H1 (cell line): ENCODE results near the gene NOL4L. TPM values are rescaled to one million over a fixed set of nuclear protein-coding genes. Genes with fewer than 3 reads are reported as not detected.

ENCODE experiments used
- CTCF ChIA-PET: fragments of 300-600 bp; sonication (Branson Sonifier 250); formaldehyde crosslinking; loops from one replicate; lab custom pipeline; 2021; ENCODE audit not compliant: partially characterized antibody; lab: Charles Lee
- POLR2A ChIA-PET: fragments of 300-600 bp; sonication (Branson Sonifier 250); formaldehyde crosslinking; loops from one replicate; lab custom pipeline; 2021; ENCODE audit warnings: inconsistent platforms; ENCODE audit not compliant: partially characterized antibody; lab: Charles Lee
- DNase-seq, 2 experiments: peaks; one replicate each; pipeline versions ENCODE4 v3.0.0 to v3.0.0-alpha.2; 2010 to 2022; ENCODE audit warnings: low spot score in 2 of 2, low read depth in 1 of 2, mixed read lengths in 1 of 2
- FAIRE-seq: peaks from 2 replicates; lab custom pipeline; 2011; peaks lifted over from hg19 to GRCh38; lab: Jason Lieb, UNC
- H2AFZ ChIP-seq: 2 replicates; pipeline ENCODE4 v1.8.1; 2012; ENCODE audit warnings: low read length, inconsistent platforms
- H2AK5ac ChIP-seq: 2 replicates; pipeline ENCODE4 v1.6.1; 2013; ENCODE audit warnings: low read depth, low read length
- H2BK120ac ChIP-seq: replicated peaks from 2 replicates; pipeline ENCODE3; 2013; ENCODE audit warnings: low read depth, low read length, inconsistent platforms
- H2BK12ac ChIP-seq: 2 replicates; pipeline ENCODE4 v1.6.1; 2013; ENCODE audit warnings: low read depth, low read length
- H2BK15ac ChIP-seq: 2 replicates; pipeline ENCODE4 v1.6.1; 2013; ENCODE audit warnings: low read length
- H2BK20ac ChIP-seq: 2 replicates; pipeline ENCODE4 v1.6.1; 2013; ENCODE audit warnings: low read length
- H2BK5ac ChIP-seq: 2 replicates; pipeline ENCODE4 v1.6.1; 2013; ENCODE audit warnings: low read depth, low read length
- H3K14ac ChIP-seq: 2 replicates; pipeline ENCODE4 v1.6.1; 2013; ENCODE audit warnings: inconsistent platforms; ENCODE audit not compliant: insufficient read length
- H3K18ac ChIP-seq: 2 replicates; pipeline ENCODE4 v1.6.1; 2013; ENCODE audit warnings: low read length; ENCODE audit errors: extremely low read depth
- H3K23ac ChIP-seq: 2 replicates; pipeline ENCODE4 v1.6.1; 2013; ENCODE audit warnings: inconsistent platforms; ENCODE audit not compliant: insufficient read length
- H3K23me2 ChIP-seq: 2 replicates; pipeline ENCODE4 v1.6.1; 2013; ENCODE audit warnings: low read depth, low read length
- H3K27ac ChIP-seq: 2 replicates; pipeline ENCODE4 v1.6.1; 2011; ENCODE audit warnings: low read depth, low read length, inconsistent platforms
- H3K27me3 ChIP-seq, 4 experiments: replicated peaks in 1 of 4; 1 replicate in 1 of 4; 2 replicates in 3 of 4; pipeline versions ENCODE4 v1.6.1 to v1.8.1; 2011 to 2013; ENCODE audit warnings: low read length in 3 of 4, mild to moderate bottlenecking in 3 of 4, inconsistent platforms in 2 of 4, mixed read lengths in 2 of 4, moderate library complexity in 1 of 4; ENCODE audit not compliant: control insufficient read depth in 3 of 4, insufficient read depth in 3 of 4; ENCODE audit errors: extremely low read depth in 1 of 4
- H3K36me3 ChIP-seq, 4 experiments: 2 replicates each; pipeline versions ENCODE4 v1.6.1 to v1.8.1; 2011 to 2013; ENCODE audit warnings: mild to moderate bottlenecking in 4 of 4, low read length in 3 of 4, moderate library complexity in 2 of 4, control low read depth in 1 of 4, inconsistent platforms in 1 of 4; ENCODE audit not compliant: insufficient read depth in 4 of 4, control insufficient read depth in 2 of 4
- H3K4ac ChIP-seq: replicated peaks from 2 replicates; pipeline ENCODE3; 2013; ENCODE audit warnings: low read length, low read depth, mixed read lengths, inconsistent platforms; ENCODE audit not compliant: insufficient read length
- H3K4me1 ChIP-seq, 4 experiments: replicated peaks in 1 of 4; 1 replicate in 1 of 4; 2 replicates in 3 of 4; pipeline versions ENCODE4 v1.6.1 to v1.8.1; 2011 to 2013; ENCODE audit warnings: low read length in 3 of 4, inconsistent platforms in 2 of 4, mixed read lengths in 1 of 4; ENCODE audit not compliant: insufficient read depth in 4 of 4, control insufficient read depth in 3 of 4
- H3K4me2 ChIP-seq, 2 experiments: 2 replicates each; pipeline versions ENCODE4 v1.6.1 to v1.8.1; 2011 to 2013; ENCODE audit warnings: low read depth in 2 of 2, low read length in 2 of 2, control low read depth in 1 of 2, inconsistent platforms in 1 of 2, mild to moderate bottlenecking in 1 of 2; ENCODE audit not compliant: insufficient read depth in 1 of 2
- H3K4me3 ChIP-seq, 4 experiments: fragments of 200-600, 300-600 bp in 1 of 4; sonication (generic), shearing (Covaris generic), sonication (Bioruptor Twin) in 1 of 4; 2 replicates each; pipeline versions ENCODE4 v1.5.1 to v1.8.1; 2011 to 2016; ENCODE audit warnings: low read length in 4 of 4, low read depth in 3 of 4, control low read depth in 2 of 4, inconsistent platforms in 2 of 4, mild to moderate bottlenecking in 2 of 4, mixed read lengths in 1 of 4, moderate library complexity in 1 of 4; ENCODE audit not compliant: insufficient read depth in 2 of 4; ENCODE audit errors: extremely low read depth in 1 of 4
- H3K56ac ChIP-seq: replicated peaks from 2 replicates; pipeline ENCODE3; 2013; ENCODE audit warnings: low read depth, mild to moderate bottlenecking, mixed read lengths, low read length, inconsistent platforms; ENCODE audit not compliant: insufficient read length
- H3K79me1 ChIP-seq: 2 replicates; pipeline ENCODE4 v1.6.1; 2013; ENCODE audit warnings: low read depth, low read length, control low read depth
- H3K79me2 ChIP-seq, 2 experiments: 2 replicates each; pipeline versions ENCODE4 v1.6.1 to v1.8.1; 2012 to 2013; ENCODE audit warnings: low read length in 2 of 2, mild to moderate bottlenecking in 2 of 2, inconsistent platforms in 1 of 2; ENCODE audit not compliant: insufficient read depth in 2 of 2, control insufficient read depth in 1 of 2
- H3K9ac ChIP-seq, 4 experiments: replicated peaks in 1 of 4; 1 replicate in 1 of 4; 2 replicates in 3 of 4; pipeline versions ENCODE4 v1.6.1 to v1.8.1; 2011 to 2013; ENCODE audit warnings: low read depth in 3 of 4, low read length in 3 of 4, control low read depth in 2 of 4, mild to moderate bottlenecking in 2 of 4, moderate library complexity in 2 of 4, inconsistent platforms in 1 of 4; ENCODE audit errors: extremely low read depth in 1 of 4
- H3K9me3 ChIP-seq, 2 experiments: 2 replicates each; pipeline versions ENCODE4 v1.6.1 to v1.8.1; 2012 to 2013; ENCODE audit warnings: mild to moderate bottlenecking in 2 of 2, moderate library complexity in 2 of 2, control low read depth in 1 of 2, inconsistent platforms in 1 of 2, low read depth in 1 of 2, low read length in 1 of 2, mixed read lengths in 1 of 2; ENCODE audit not compliant: insufficient read depth in 2 of 2
- H4K20me1 ChIP-seq, 2 experiments: replicated peaks in 1 of 2; 2 replicates each; pipeline versions ENCODE3 to v1.8.1; 2011 to 2013; ENCODE audit warnings: inconsistent platforms in 2 of 2, low read length in 2 of 2, mild to moderate bottlenecking in 1 of 2; ENCODE audit not compliant: insufficient read depth in 2 of 2, control insufficient read depth in 1 of 2
- H4K5ac ChIP-seq: 2 replicates; pipeline ENCODE4 v1.6.1; 2013; ENCODE audit warnings: low read length, low read depth, mixed read lengths, inconsistent platforms; ENCODE audit not compliant: insufficient read length
- H4K8ac ChIP-seq: 2 replicates; pipeline ENCODE4 v1.8.0; 2013; ENCODE audit warnings: mild to moderate bottlenecking, moderate library complexity, low read length, inconsistent platforms; ENCODE audit not compliant: insufficient read depth; ENCODE audit errors: extremely low read depth
- H4K91ac ChIP-seq: replicated peaks from 2 replicates; pipeline ENCODE3; 2013; ENCODE audit warnings: low read length, mixed read lengths, inconsistent platforms; ENCODE audit not compliant: insufficient read length
- JUN ChIP-seq: IDR thresholded peaks from 2 replicates; pipeline ENCODE4 v1.6.1; 2011; ENCODE audit warnings: low read depth, mild to moderate bottlenecking, improper control_type of control experiment, low read length
- SP1 ChIP-seq: IDR thresholded peaks from 2 replicates; pipeline ENCODE4 v1.6.1; 2011; ENCODE audit warnings: low read depth, low read length
- WGBS, 2 experiments: shearing (Covaris generic) in 1 of 2; methylation state at CpG; one replicate each; pipeline versions ENCODE4 v1.1.6 to v1.1.7; 2013 to 2015; ENCODE audit warnings: low lambda C conversion rate in 2 of 2, mixed read lengths in 2 of 2, inconsistent platforms in 1 of 2, low coverage in 1 of 2, missing lambda C conversion rate in 1 of 2; ENCODE audit not compliant: insufficient replicate concordance in 2 of 2, insufficient coverage in 1 of 2, insufficient read length in 1 of 2; ENCODE audit errors: extremely low coverage in 1 of 2, missing lambda C conversion rate in 1 of 2; 5-methylcytosine and 5-hydroxymethylcytosine counted together
- polyA plus RNA-seq, 7 experiments: library from polyadenylated mRNA; depleted of rRNA in 3 of 7; stranded (reverse) in 5 of 7; unstranded in 2 of 7; fragments of >200 nt in 5 of 7; fragments of 200-250 nt in 2 of 7; gene quantifications; 1 replicate in 5 of 7; 2 replicates in 1 of 7; 4 replicates in 1 of 7; pipeline versions ENCODE4 v1.2.1 to v1.2.3, GENCODE V29; 2011 to 2013; ENCODE audit warnings: missing spikeins in 2 of 7, mixed read lengths in 2 of 7
- total RNA-seq: library from RNA; stranded (reverse); fragmentation: NEBNext Ultra II Directional; extraction: Animal tissue kit (Norgen Biotek cat#: 25700); gene quantifications from 2 replicates; pipeline ENCODE4 v1.2.1, GENCODE V29; 2021

NOL4L gene
- total and polyA plus RNA-seq, 2 of the 8 experiments (the other 6 are each of a cell fraction or from before 2014, with no cell fraction given): 15.3 to 23.7 TPM

GRCh38 chr20:32510120-32510600 is 75.0 kb downstream of the NOL4L start:
- H2BK120ac ChIP-seq: no peak overlapping the region
- H4K20me1 ChIP-seq: no peaks in the 10 kb centered on the region
- DNase-seq: no peak
- H2BK20ac ChIP-seq: peak overlapping the region; percentile 44; the same call in 1 of the 2 replicates
- H2AFZ ChIP-seq: no peak overlapping the region
- no peaks in the 10 kb centered on the region for H3K79me2 ChIP-seq
- no peak overlapping the region for H3K4me2 ChIP-seq
- WGBS, 2 experiments: 94% methylated on average over 13 of the region's 15 CpGs; no CpG with 5 or more reads in 1 of the 2 experiments
- no peak overlapping the region for H3K56ac ChIP-seq
- no peak overlapping the region for H4K91ac ChIP-seq
- no peak overlapping the region for H4K5ac ChIP-seq
- no peaks in the 10 kb centered on the region; the same call in 1 of the 2 replicates for H3K79me1 ChIP-seq
- ChIA-PET CTCF (interaction anchor here (1.3 to 2.1 kb wide), 4 partner anchors 8 to 142 kb away, joined by 4 to 9 read pairs (median 6); no protein-coding TSS in a partner anchor), POLR2A (no interaction called here)
- H2BK12ac ChIP-seq: peak overlapping the region; percentile 35; the same call in 1 of the 2 replicates
- H3K14ac ChIP-seq: no peak overlapping the region
- no peak overlapping the region for H3K18ac ChIP-seq
- H3K36me3 ChIP-seq: no peaks in the 10 kb centered on the region; a peak in 1 of 8 replicates
- no peak overlapping the region for H2AK5ac ChIP-seq
- H4K8ac ChIP-seq: no peak overlapping the region
- H3K9me3 ChIP-seq: no peaks in the 10 kb centered on the region
- no peak overlapping the region for H3K27ac ChIP-seq
- H3K4ac ChIP-seq: no peak overlapping the region
- peak overlapping the region; percentile 20; the same call in 1 of the 2 replicates for H2BK15ac ChIP-seq
- no peak overlapping the region for H3K4me3 ChIP-seq
- FAIRE-seq: no peak
- H3K9ac ChIP-seq: no peak overlapping the region
- H3K23me2 ChIP-seq: 0 out of 2 replicates have a peak, but pooled peaks cover 1% of the 10 kb centered on the region
- no peaks in the 10 kb centered on the region for H3K27me3 ChIP-seq
- no peak overlapping the region for H3K23ac ChIP-seq
- H3K4me1 ChIP-seq: peaks cover 0 to 6% (median 0%) of the 10 kb centered on the region in 4 experiments; a peak in 1 of 7 replicates
- H2BK5ac ChIP-seq: no peak overlapping the region
- no peak for TF ChIP-seq JUN
- no peak for TF ChIP-seq SP1
